Measurements from ENCODE around the gene EIF3J. TPM values are rescaled to one million over a fixed set of nuclear protein-coding genes. Genes with fewer than 3 reads are reported as not detected.

Gene EIF3J
- total RNA-seq, 2 experiments from 2014 or later, result 91.6 to 100 TPM

DNA sequence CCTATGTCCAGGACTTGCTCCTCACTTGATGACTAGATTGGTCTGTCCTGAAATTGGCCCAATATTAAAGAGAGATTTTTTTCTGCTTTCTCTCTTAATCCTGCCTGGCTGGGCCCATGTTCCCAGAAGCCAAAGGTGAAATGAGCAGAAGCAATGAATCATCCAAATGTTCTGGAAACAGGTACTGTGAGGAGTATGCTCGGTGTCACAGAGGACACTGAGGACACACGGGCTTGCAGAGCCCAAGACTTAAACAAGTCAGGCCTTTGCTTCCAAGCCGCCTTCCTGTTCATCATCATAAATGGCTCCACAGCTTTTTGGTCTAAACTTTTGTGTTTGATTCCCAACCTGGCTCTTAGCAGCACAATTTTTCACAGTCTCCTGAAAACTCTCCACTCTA, 31.4 kb downstream of the EIF3J start:
- Mint-ChIP-seq H3K4me1 (ENCODE audit: low read depth) (no peaks in the 10 kb centered on the region), H3K27ac (no peak overlapping the region), H3K27me3 (ENCODE audit: low read depth) (no peaks in the 10 kb centered on the region), H3K4me3 (no peak overlapping the region), H3K9me3 (ENCODE audit: insufficient read depth) (no peaks in the 10 kb centered on the region), H3K36me3 (ENCODE audit: low read depth) (peaks cover 63% of the 10 kb centered on the region)
- no peak for ATAC-seq
- no peak for DNase-seq
- ChIA-PET POLR2A (no interaction called here), CTCF (no interaction called here)

DNA sequence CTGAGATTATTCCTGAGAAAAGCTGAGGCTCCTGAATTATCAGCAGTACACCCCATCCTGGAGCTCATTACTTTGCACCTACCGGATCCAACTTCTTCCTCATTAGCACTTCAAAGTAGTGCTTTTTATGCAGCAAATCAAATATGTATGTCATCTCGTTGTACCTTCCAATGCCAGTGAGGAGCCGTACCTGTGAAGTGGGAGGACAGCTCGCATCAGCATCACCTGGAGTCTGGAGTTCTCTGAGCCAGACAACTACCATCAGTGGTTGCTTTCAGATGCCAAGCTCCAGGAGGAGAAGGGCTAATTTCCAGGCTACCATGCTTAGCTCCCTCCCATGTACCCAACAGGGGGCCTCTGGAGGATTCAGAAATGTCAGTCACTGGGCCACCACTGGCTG, 32.4 kb downstream of the EIF3J start:
- no peaks in the 10 kb centered on the region for H3K9me3 Mint-ChIP-seq (ENCODE audit: insufficient read depth)
- no peaks in the 10 kb centered on the region for H3K4me1 Mint-ChIP-seq (ENCODE audit: low read depth)
- peaks cover 56% of the 10 kb centered on the region for H3K36me3 Mint-ChIP-seq (ENCODE audit: low read depth)
- ChIA-PET CTCF (interaction anchor here (0.8 kb wide), 1 partner anchor 9 kb away, joined by 4 read pairs; no protein-coding TSS in a partner anchor), POLR2A (no interaction called here)
- peak overlapping the region; percentile 43 for H3K27ac Mint-ChIP-seq
- H3K4me3 Mint-ChIP-seq, result no peak overlapping the region
- DNase-seq, result no peak
- no peaks in the 10 kb centered on the region for H3K27me3 Mint-ChIP-seq (ENCODE audit: low read depth)
- no peak for ATAC-seq

DNA sequence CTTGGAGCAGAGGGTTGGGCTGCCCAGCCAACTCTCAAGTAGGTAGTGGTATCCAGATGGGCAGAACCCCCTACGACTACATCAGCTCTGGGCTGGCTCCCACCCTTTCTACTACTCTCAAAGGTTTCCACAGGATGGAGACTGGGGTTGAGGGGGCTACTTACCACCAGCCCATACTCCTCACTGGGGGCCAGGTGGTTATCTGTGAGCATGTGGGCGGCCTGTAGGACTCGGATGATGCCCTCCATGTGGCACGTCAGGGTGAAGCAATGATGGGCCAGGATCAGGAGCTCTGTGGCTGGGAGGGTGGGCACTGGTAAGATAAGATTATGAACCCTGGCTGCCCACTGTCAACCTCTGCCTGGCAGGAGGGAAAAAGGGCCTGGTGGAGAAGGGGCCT, 33.4 kb downstream of the EIF3J start:
- ChIA-PET POLR2A (no interaction called here), CTCF (no interaction called here)
- H3K4me1 Mint-ChIP-seq (ENCODE audit: low read depth), result peaks cover 4% of the 10 kb centered on the region
- ATAC-seq (no peak), DNase-seq (no peak)
- peaks cover 53% of the 10 kb centered on the region for H3K36me3 Mint-ChIP-seq (ENCODE audit: low read depth)
- no peaks in the 10 kb centered on the region for H3K27me3 Mint-ChIP-seq (ENCODE audit: low read depth)
- H3K27ac Mint-ChIP-seq, result no peak overlapping the region
- H3K9me3 Mint-ChIP-seq (ENCODE audit: insufficient read depth), result no peaks in the 10 kb centered on the region
- no peak overlapping the region for H3K4me3 Mint-ChIP-seq

DNA sequence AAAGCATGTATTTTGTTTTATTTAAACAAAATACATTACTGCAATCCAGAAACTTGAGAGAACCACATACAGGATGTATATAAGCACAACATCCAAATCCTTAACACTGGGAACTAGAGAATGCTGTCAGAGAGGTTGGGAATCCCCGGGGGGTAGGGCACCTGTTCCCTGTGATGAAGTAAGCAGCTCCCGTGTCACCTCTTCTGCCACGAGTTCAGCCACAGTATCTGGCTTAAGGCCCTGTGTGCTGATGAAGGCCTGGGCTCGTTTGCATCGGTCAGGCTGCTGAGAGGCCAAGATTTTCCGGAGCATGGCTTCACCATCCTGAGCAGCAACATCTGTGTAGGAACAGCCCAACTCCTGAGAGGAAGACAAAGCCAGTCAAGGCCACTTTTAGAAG, 36.4 kb downstream of the EIF3J start:
- Mint-ChIP-seq H3K4me3 (no peak overlapping the region), H3K27me3 (ENCODE audit: low read depth) (no peaks in the 10 kb centered on the region), H3K4me1 (ENCODE audit: low read depth) (peaks cover 7% of the 10 kb centered on the region), H3K36me3 (ENCODE audit: low read depth) (peaks cover 38% of the 10 kb centered on the region), H3K9me3 (ENCODE audit: insufficient read depth) (no peaks in the 10 kb centered on the region), H3K27ac (no peak overlapping the region)
- POLR2A ChIA-PET, result no interaction called here
- ATAC-seq (no peak), DNase-seq (no peak)
- CTCF ChIA-PET, result interaction anchor here (1.2 kb wide), 1 partner anchor 164 kb away, joined by 3 read pairs; no protein-coding TSS in a partner anchor

DNA sequence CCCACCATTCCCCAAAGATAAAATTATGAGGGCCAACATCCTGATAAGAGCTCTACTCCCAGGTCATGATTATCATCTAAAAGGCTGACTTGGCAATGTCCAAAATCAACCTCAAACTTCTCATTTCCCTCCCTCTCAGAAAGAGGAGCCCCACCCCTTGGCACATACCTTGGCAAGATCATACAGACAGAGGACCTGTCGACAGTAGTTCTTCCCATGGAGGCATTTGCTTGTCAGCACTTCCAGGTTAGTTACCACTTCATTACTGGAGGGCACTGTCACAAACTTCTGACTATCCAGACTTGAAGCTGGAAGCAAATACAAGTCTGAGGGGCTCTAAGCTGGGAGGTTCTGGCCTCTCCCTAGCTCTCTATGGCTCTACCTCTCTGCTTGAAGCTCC, 37.8 kb downstream of the EIF3J start:
- Mint-ChIP-seq H3K4me1 (ENCODE audit: low read depth) (peaks cover 15% of the 10 kb centered on the region), H3K9me3 (ENCODE audit: insufficient read depth) (no peaks in the 10 kb centered on the region), H3K4me3 (no peak overlapping the region), H3K36me3 (ENCODE audit: low read depth) (peaks cover 38% of the 10 kb centered on the region), H3K27ac (peak overlapping the region; percentile 43), H3K27me3 (ENCODE audit: low read depth) (no peaks in the 10 kb centered on the region)
- CTCF ChIA-PET, result interaction anchor here (0.8 to 1.3 kb wide), 2 partner anchors 9 to 28 kb away, joined by 3 to 5 read pairs; no protein-coding TSS in a partner anchor
- POLR2A ChIA-PET, result interaction anchor here (0.8 to 1.3 kb wide), 3 partner anchors 16 to 89 kb away, joined by 3 to 4 read pairs (median 3); partner anchors contain the start of gene SPG11
- ATAC-seq (no peak), DNase-seq (no peak)

DNA sequence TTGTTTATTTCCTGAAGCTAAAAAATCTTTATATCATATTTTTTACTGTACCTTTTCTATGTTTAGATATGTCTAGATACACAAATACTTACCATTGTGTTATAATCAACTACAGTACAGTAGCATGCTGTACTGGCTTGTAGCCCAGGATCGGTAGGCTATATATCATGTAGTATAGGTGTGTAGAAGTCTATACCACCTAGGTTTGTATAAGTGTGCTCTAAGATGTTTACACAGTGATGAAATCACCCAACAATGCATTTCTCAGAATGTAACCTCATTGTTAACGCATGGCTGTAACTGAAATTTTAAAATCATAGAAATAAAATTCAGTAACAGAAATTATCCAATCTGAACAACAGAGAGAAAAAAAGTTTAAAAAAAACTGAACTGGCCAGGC, 43.2 kb downstream of the EIF3J start:
- POLR2A ChIA-PET, result interaction anchor here (1.5 to 2.3 kb wide), 3 partner anchors 83 to 134 kb away, joined by 4 to 10 read pairs (median 9); partner anchors contain the start of genes B2M, PATL2 and SPG11
- Mint-ChIP-seq H3K4me3 (no peak overlapping the region), H3K36me3 (ENCODE audit: low read depth) (peaks cover 51% of the 10 kb centered on the region), H3K27me3 (ENCODE audit: low read depth) (no peaks in the 10 kb centered on the region), H3K27ac (no peak overlapping the region), H3K4me1 (ENCODE audit: low read depth) (peaks cover 15% of the 10 kb centered on the region), H3K9me3 (ENCODE audit: insufficient read depth) (no peaks in the 10 kb centered on the region)
- DNase-seq (no peak), ATAC-seq (no peak)
- CTCF ChIA-PET, result interaction anchor here (2.0 to 4.0 kb wide), 4 partner anchors 8 to 273 kb away, joined by 7 to 49 read pairs (median 22); partner anchors contain the start of genes SPG11 and TRIM69

DNA sequence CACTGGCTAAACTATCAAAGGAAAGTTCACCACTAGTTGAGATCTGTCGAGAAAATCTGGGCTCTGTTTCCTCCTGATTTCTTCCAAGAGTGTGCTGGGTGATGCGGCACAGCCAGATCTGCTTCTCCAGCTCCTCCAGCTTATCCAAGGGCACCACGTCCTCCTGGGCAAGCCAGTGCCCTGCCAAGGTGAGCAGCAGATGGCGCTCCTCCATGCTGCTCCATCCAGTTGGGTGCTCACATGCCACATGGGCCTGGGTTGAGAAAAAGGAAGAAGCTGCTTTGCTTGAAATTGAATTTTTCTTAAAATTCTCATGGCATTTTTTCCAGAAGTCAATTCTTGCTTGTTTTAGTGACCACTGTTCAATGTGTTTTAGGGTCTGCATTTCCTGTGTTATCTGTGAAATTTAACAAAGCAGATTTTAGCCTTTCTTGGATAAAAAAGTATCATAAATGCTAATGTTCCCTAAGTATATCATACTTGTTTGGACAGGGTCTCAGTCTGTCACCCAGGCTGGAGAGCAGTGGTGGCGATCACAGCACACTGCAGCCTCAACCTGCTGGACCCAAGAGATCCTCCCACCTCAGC, 47.3 kb downstream of the EIF3J start:
- H3K27me3 Mint-ChIP-seq (ENCODE audit: low read depth), result no peaks in the 10 kb centered on the region
- CTCF ChIA-PET, result interaction anchor here (0.6 to 7.0 kb wide), 18 partner anchors 8 to 534 kb away, joined by 3 to 88 read pairs (median 4); partner anchors contain the start of genes B2M, PATL2, SORD and SPG11
- H3K36me3 Mint-ChIP-seq (ENCODE audit: low read depth), result peaks cover 66% of the 10 kb centered on the region
- peaks cover 2% of the 10 kb centered on the region for H3K4me1 Mint-ChIP-seq (ENCODE audit: low read depth)
- no peak overlapping the region for H3K4me3 Mint-ChIP-seq
- no peak overlapping the region for H3K27ac Mint-ChIP-seq
- ATAC-seq (peak; percentile 79), DNase-seq (peak; percentile 64)
- POLR2A ChIA-PET, result interaction anchor here (0.6 to 1.7 kb wide), 2 partner anchors 11 to 127 kb away, joined by 3 to 4 read pairs; partner anchors contain the start of genes B2M and PATL2
- H3K9me3 Mint-ChIP-seq (ENCODE audit: insufficient read depth), result no peaks in the 10 kb centered on the region

DNA sequence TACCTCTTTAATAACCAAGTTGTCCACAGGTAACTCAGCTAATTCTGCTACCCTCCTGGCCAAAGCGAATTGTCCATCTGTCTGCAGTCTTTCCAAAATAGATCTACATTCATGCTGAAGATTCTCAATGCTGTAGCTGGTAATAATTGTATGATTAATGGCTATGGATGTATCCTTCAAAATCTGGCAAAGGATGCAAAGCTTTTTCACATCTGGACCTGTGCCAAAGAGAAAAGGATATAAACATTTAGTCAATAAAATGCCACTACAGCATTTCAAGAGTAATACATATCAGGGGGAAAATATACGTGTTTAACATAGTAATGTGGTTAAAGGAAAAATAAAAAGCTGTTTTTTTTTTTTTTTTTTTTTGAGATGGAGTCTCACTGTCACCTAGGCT, 48.7 kb downstream of the EIF3J start:
- ATAC-seq, result no peak
- no peak for DNase-seq
- Mint-ChIP-seq H3K36me3 (ENCODE audit: low read depth) (peaks cover 65% of the 10 kb centered on the region), H3K27me3 (ENCODE audit: low read depth) (no peaks in the 10 kb centered on the region), H3K27ac (no peak overlapping the region), H3K4me1 (ENCODE audit: low read depth) (peaks cover 2% of the 10 kb centered on the region), H3K9me3 (ENCODE audit: insufficient read depth) (no peaks in the 10 kb centered on the region), H3K4me3 (no peak overlapping the region)
- POLR2A ChIA-PET, result interaction anchor here (0.6 to 1.5 kb wide), 3 partner anchors 143 to 1107 kb away, joined by 3 to 4 read pairs (median 3); no protein-coding TSS in a partner anchor
- CTCF ChIA-PET, result interaction anchor here (1.9 to 7.0 kb wide), 4 partner anchors 7 to 267 kb away, joined by 10 to 88 read pairs (median 29); partner anchors contain the start of gene TRIM69

DNA sequence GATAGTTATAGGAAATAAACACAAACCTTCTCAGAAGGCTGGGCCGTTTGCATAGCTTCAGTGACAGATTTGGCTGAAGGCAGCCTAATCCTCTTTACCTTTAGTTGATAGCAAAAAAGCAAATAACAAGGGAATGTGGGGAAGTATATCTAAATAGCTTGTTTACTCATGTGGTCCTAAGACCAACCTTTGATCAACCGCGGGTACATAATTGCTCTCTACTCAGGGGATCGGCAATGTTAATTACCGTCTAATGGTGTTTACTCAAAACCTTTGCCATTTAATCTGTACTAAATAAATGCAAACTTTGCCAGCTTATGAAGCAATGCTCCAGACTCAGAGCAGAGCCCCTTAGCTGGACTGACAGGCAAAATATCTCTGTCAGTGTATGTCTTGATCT, 51.6 kb downstream of the EIF3J start:
- Mint-ChIP-seq H3K9me3 (ENCODE audit: insufficient read depth) (no peaks in the 10 kb centered on the region), H3K36me3 (ENCODE audit: low read depth) (peaks cover 62% of the 10 kb centered on the region), H3K27ac (no peak overlapping the region), H3K4me1 (ENCODE audit: low read depth) (peaks cover 4% of the 10 kb centered on the region), H3K27me3 (ENCODE audit: low read depth) (no peaks in the 10 kb centered on the region), H3K4me3 (no peak overlapping the region)
- CTCF ChIA-PET, result interaction anchor here (0.8 to 7.0 kb wide), 6 partner anchors 10 to 148 kb away, joined by 3 to 88 read pairs (median 3); partner anchors contain the start of gene TRIM69
- POLR2A ChIA-PET, result interaction anchor here (0.9 to 2.0 kb wide), 3 partner anchors 123 to 132 kb away, joined by 3 to 5 read pairs (median 5); partner anchors contain the start of genes B2M and PATL2
- ATAC-seq, result no peak
- no peak for DNase-seq

DNA sequence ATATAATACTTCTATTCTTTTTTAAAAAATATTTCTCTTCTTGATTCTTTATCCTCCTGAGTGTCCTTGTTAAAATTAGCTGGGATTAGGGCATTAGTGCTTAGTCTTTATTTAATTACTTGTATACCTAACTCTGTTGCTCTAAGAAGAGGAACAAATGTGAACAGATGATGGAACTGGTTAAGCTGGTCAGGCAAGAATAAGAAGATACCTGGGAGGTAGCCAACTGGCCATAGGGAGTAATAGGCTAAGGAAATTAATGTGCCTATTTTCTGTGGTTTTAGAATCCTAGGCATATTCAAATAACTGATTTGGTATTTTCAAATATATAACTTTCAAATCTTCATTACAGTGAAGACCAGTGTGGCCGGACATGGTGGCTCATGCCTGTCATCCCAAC, 54.4 kb downstream of the EIF3J start:
- DNase-seq, result no peak
- H3K27me3 Mint-ChIP-seq (ENCODE audit: low read depth), result no peaks in the 10 kb centered on the region
- H3K9me3 Mint-ChIP-seq (ENCODE audit: insufficient read depth), result no peaks in the 10 kb centered on the region
- no peak overlapping the region for H3K27ac Mint-ChIP-seq
- no peak for ATAC-seq
- CTCF ChIA-PET, result interaction anchor here (0.8 to 1.9 kb wide), 3 partner anchors 13 to 147 kb away, joined by 4 to 10 read pairs (median 5); partner anchors contain the start of gene TRIM69
- peaks cover 55% of the 10 kb centered on the region for H3K36me3 Mint-ChIP-seq (ENCODE audit: low read depth)
- no peak overlapping the region for H3K4me3 Mint-ChIP-seq
- POLR2A ChIA-PET, result interaction anchor here (0.9 kb wide), 1 partner anchor 73 kb away, joined by 3 read pairs; no protein-coding TSS in a partner anchor
- H3K4me1 Mint-ChIP-seq (ENCODE audit: low read depth), result peaks cover 11% of the 10 kb centered on the region

DNA sequence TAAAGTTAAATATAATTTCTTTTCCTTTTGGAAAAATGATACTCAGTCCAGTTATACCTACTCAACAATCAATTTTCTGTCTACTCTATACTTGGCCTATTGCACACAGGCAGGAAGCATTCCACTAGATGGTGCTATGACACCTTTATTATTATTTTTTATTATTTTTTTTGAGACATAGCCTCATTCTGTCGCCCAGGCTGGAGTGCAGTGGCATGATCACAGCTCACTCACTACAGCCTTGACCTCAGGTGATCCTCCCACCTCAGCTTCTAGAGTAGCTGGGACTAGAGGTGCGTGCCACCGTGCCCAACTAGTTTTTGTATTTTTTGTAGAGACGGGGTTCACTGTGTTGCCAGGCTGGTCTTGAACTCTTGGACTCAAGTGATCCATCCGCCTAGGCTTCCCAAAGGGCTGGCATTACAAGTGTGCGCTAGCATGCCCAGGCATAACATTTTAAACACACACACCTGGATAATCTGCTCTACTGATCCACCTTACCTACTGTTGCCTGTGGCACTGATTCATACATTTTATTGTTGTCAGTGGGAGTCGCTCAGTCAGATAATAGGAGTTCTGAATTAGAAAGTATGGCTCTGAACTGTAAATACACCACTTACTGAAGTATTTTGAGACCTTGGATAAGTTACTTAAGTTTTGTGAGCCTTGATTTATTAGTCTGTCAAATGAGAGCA, 56.2 kb downstream of the EIF3J start:
- POLR2A ChIA-PET, result interaction anchor here (0.9 to 1.2 kb wide), 2 partner anchors 118 to 136 kb away, joined by 3 to 5 read pairs; partner anchors contain the start of genes B2M and PATL2
- CTCF ChIA-PET, result interaction anchor here (0.9 to 1.9 kb wide), 6 partner anchors 9 to 144 kb away, joined by 4 to 24 read pairs (median 5); partner anchors contain the start of genes SPG11 and TRIM69
- peak overlapping the region; percentile 27 for H3K27ac Mint-ChIP-seq
- peak; percentile 82 for ATAC-seq
- H3K4me1 Mint-ChIP-seq (ENCODE audit: low read depth), result peaks cover 26% of the 10 kb centered on the region
- H3K9me3 Mint-ChIP-seq (ENCODE audit: insufficient read depth), result no peaks in the 10 kb centered on the region
- no peaks in the 10 kb centered on the region for H3K27me3 Mint-ChIP-seq (ENCODE audit: low read depth)
- H3K4me3 Mint-ChIP-seq, result no peak overlapping the region
- peaks cover 56% of the 10 kb centered on the region for H3K36me3 Mint-ChIP-seq (ENCODE audit: low read depth)
- peak; percentile 36 for DNase-seq

All from activated CD8-positive, alpha-beta T cell treated with anti-CD3 and anti-CD28 coated beads, Interleukin-2, amount 10 ng/mL, durations not matched to agents 7 days and 5 days (primary cell).